GM12872 (cell line): ENCODE measurements around the gene MYO10.

ENCODE experiments used
- TF ChIP-seq, protein P1 (sequence below): IDR thresholded peaks from 3 replicates; pipeline ENCODE4 v1.5.1; 2011; ENCODE audit warnings: low read depth, mild to moderate bottlenecking, low read length, moderate library complexity; ENCODE audit not compliant: insufficient read depth

The MYO10 gene

DNA sequence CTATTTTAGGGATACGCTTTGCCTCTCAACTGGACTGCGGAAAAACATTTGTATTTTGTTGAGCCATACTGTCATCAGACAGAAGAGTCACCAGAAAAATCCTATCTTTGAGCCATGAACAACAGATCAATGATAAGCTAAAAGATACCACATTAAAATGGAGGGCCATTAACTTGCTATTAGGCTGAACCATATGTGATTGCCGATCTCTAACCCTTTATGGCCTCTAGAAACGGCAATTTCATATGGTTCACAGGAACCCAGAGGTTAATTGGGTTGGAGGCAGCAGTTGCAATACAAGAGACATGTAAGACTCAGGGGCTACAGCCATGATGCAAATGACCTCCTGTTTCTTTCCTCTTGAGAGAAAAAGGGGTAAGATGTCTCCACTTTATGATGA, 69.8 kb downstream of the MYO10 start:
- TF ChIP-seq, protein P1, sequence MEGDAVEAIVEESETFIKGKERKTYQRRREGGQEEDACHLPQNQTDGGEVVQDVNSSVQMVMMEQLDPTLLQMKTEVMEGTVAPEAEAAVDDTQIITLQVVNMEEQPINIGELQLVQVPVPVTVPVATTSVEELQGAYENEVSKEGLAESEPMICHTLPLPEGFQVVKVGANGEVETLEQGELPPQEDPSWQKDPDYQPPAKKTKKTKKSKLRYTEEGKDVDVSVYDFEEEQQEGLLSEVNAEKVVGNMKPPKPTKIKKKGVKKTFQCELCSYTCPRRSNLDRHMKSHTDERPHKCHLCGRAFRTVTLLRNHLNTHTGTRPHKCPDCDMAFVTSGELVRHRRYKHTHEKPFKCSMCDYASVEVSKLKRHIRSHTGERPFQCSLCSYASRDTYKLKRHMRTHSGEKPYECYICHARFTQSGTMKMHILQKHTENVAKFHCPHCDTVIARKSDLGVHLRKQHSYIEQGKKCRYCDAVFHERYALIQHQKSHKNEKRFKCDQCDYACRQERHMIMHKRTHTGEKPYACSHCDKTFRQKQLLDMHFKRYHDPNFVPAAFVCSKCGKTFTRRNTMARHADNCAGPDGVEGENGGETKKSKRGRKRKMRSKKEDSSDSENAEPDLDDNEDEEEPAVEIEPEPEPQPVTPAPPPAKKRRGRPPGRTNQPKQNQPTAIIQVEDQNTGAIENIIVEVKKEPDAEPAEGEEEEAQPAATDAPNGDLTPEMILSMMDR: no peak

DNA sequence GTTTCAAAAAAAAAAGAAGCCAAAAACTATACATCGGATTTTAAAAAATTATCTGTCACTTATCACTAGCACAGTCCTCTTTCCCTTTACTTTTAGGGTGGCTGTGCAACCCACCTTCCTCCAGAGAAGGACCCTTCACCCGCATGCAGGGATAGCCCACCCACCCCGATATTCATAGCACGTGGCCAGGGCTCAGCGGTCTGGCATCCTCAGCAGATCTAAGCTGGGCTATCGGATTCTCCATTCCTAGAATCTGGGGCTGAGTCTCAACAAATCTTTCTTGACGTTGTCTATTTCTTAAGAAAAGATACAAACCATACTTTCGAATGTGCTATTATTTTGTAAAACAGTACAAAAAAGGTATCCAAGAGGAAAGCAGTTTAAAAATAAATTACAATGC, 70.9 kb downstream of the MYO10 start:
- TF ChIP-seq, protein P1: no peak

DNA sequence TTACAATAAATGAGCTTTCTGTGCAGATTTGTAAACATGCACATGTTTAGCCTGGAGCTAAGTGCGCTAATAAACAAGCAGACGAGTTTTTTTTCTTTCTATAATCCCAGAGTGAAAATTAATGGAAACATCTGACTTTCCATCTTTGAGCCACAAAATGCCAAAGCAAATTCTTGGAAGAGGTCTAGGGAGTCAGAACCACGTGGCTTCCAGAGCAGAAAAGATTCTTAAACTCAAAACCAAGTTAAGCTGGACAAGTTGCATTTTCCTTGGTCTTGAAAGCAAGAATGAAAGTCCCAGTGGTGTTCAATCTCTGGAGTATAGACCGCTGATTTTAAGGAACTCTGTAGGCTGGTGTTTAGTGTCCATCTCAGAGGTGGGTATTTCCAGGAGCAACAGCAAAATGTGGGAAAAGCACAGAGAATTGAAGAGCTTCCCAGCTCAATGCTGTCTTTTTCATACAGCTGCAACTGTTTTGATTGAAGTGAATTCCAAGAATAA, 71.4 kb downstream of the MYO10 start:
- TF ChIP-seq, protein P1: no peak

DNA sequence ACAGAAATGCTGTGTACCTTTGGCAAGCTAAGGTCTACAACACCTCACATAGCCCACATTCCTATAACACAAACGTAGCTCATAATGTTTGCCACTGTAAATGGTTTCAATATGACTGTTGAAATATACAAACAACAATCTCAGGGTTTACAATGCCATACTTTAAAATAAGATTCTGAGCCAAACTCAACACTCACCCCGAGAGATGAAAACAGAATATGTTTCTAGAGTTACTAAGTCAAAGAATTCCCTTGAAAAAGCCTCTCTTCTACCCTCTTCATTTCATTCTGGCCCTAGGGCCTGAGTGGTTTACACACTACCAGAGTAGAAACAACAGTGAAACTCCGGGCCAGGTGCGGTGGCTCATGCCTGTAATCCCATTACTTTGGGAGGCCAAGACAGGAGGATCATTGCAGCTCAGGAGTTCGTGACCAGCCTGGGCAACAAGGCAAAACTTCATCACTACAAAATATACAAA, 72.6 kb downstream of the MYO10 start:
- TF ChIP-seq, protein P1: no peak

DNA sequence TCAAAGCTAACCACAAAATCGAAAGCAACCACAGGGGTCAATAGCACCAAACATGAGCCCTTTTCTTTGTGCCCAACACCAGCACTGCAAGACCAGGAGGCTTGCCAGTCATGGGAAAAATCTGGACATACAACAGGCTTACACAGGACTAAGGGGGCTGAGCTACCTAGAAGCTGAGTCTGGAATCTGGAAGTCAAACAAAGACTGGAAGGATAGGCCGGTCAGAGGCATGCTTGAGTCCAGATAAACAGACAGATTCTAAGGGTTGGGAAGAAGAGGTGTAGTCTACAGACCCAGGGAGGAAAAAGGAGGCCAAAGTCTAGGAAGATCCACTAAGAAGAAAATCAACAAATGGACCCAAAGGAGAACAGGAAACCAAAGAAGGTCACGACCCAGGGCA, 73.3 kb downstream of the MYO10 start:
- TF ChIP-seq, protein P1: no peak

DNA sequence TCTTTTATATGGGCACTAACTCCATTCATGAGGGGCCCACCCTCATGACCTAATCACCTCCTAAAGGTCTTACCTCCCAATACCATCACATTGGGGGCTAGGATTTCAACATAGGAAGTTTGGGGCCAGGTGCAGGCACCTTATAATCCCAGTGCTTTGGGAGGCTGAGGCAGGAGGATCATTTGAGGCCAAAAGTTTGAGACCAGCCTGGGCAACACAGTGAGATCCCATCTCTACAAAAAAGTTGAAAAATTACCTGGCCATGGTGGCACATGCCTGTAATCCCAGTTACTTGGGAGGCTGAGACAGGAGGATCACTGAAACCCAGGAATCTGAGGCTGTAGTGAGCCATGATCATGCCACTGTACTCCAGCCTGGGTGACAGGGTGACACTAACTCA, 76.7 kb downstream of the MYO10 start:
- TF ChIP-seq, protein P1: no peak

DNA sequence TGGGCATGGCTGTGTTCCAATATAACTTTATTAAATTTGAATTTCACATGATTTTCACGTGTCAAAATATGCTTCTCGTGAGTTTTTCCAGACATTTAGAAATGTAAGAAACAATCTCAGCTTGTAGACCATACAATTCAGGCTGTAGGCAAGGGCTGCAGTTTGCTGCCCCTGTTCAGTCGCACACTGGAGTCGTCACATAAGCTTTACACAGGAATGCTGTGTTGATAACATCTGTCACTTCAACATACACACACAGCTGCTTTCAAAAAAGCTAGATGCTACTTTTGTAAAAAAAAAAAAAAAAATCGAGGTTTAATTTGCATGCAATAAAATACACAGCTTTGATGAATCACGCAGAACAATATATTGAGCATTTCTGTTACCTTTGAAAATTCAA, 77.9 kb downstream of the MYO10 start:
- TF ChIP-seq, protein P1: no peak
